NCI-H1048 (cell line): ENCODE measurements around the gene IQCK.

Experiments used
- DNase-seq: peaks from one replicate; lab custom pipeline; 2025; lab: John Stamatoyannopoulos, UW

The IQCK gene

GRCh38 chr16:19837331-19837980 is 119.4 kb downstream of the IQCK start:
- DNase-seq = no peak

GRCh38 chr16:19837984-19838707 is 120.1 kb downstream of the IQCK start:
- DNase-seq = no peak

- DNase-seq = no peak
Measured at GRCh38 chr16:19840524-19841110, 122.5 kb downstream of the IQCK start.

- DNase-seq = no peak
Measured at GRCh38 chr16:19841184-19841583, 123.1 kb downstream of the IQCK start.

GRCh38 chr16:19842426-19843157 is 124.5 kb downstream of the IQCK start:
- DNase-seq = no peak

GRCh38 chr16:19843371-19843770 is 125.3 kb downstream of the IQCK start:
- no peak for DNase-seq

GRCh38 chr16:19844945-19845641 is 127.0 kb downstream of the IQCK start:
- no peak for DNase-seq

- DNase-seq = no peak
Measured at GRCh38 chr16:19846436-19846835, 128.4 kb downstream of the IQCK start.

- DNase-seq = no peak
Measured at GRCh38 chr16:19848756-19849155, 130.7 kb downstream of the IQCK start.

- no peak for DNase-seq
Measured at GRCh38 chr16:19850131-19850817, 132.2 kb downstream of the IQCK start.

GRCh38 chr16:19851476-19851875 is 133.4 kb downstream of the IQCK start:
- DNase-seq = no peak

GRCh38 chr16:19853132-19853741 is 135.2 kb downstream of the IQCK start:
- no peak for DNase-seq

- no peak for DNase-seq
Measured at GRCh38 chr16:19853742-19854542, 135.9 kb downstream of the IQCK start.

- no peak for DNase-seq
Measured at GRCh38 chr16:19854543-19854876, 136.4 kb downstream of the IQCK start.

- DNase-seq = no peak
Measured at GRCh38 chr16:19856120-19856519, 138.0 kb downstream of the IQCK start.

GRCh38 chr16:19857593-19858339 is 139.7 kb downstream of the IQCK start:
- no peak for DNase-seq

GRCh38 chr16:19858340-19859018 is 140.4 kb downstream of the IQCK start:
- no peak for DNase-seq

- no peak for DNase-seq
Measured at GRCh38 chr16:19859166-19859565, 141.1 kb downstream of the IQCK start.

- no peak for DNase-seq
Measured at GRCh38 chr16:19859603-19860002, 141.5 kb downstream of the IQCK start.
